Muscle of leg (tissue), 11 donors: Measurements from ENCODE around the gene LSP1. TPM values are rescaled to one million over a fixed set of nuclear protein-coding genes. Genes with fewer than 3 reads are reported as not detected.

Experiments used
- DNase-seq: peaks from one replicate; pipeline ENCODE4 v3.0.0; 2013
- H3K27ac ChIP-seq: one replicate; pipeline ENCODE4 v1.5.1; 2013; ENCODE audit warnings: mild to moderate bottlenecking, low read length, control low read depth
- H3K27me3 ChIP-seq: one replicate; pipeline ENCODE4 v1.6.1; 2013; ENCODE audit warnings: low read length; ENCODE audit not compliant: control insufficient read depth, insufficient read depth
- H3K36me3 ChIP-seq: one replicate; pipeline ENCODE4 v1.6.1; 2013; ENCODE audit warnings: low read length; ENCODE audit not compliant: control insufficient read depth, insufficient read depth
- H3K4me1 ChIP-seq: one replicate; pipeline ENCODE4 v1.6.1; 2013; ENCODE audit warnings: low read length; ENCODE audit not compliant: control insufficient read depth, insufficient read depth
- H3K4me3 ChIP-seq: one replicate; pipeline ENCODE4 v1.5.1; 2013; ENCODE audit warnings: low read length, control low read depth
- H3K9me3 ChIP-seq: replicated peaks from 2 replicates; pipeline ENCODE4 v1.6.1; 2013; ENCODE audit warnings: low read depth, low read length; ENCODE audit not compliant: control insufficient read depth
- WGBS: methylation state at CpG from one replicate; pipeline ENCODE4 v1.1.5; 2013; ENCODE audit warnings: missing lambda C conversion rate; ENCODE audit not compliant: insufficient coverage; 5-methylcytosine and 5-hydroxymethylcytosine counted together
- polyA plus RNA-seq, 8 donors: library from polyadenylated mRNA; unstranded; fragments of 120-200 nt; gene quantifications; one replicate each; pipeline versions ENCODE4 v1.2.1 to v1.2.3, GENCODE V29; 2013; ENCODE audit warnings: inconsistent platforms in 1 of 8, low replicate concordance in 1 of 8; ENCODE audit not compliant: insufficient read length in 8 of 8, insufficient read depth in 1 of 8
- total RNA-seq: library from RNA; stranded (reverse); fragments of 120-200 nt; gene quantifications from one replicate; pipeline ENCODE4 v1.2.4, GENCODE V29; 2013

Gene LSP1
- total and polyA plus RNA-seq, 9 donors, result 18.2 to 61.1 (median 42.1) TPM

- Histone ChIP-seq H3K9me3 (no peaks in the 10 kb centered on the region), H3K27ac (peak overlapping the region; percentile 71), H3K27me3 (no peaks in the 10 kb centered on the region), H3K36me3 (peaks cover 12% of the 10 kb centered on the region), H3K4me1 (peaks cover 94% of the 10 kb centered on the region), H3K4me3 (peak overlapping the region; percentile 46)
- DNase-seq, result no peak
- WGBS, result 73% methylated on average over 17 of the region's 19 CpGs
Observed at GRCh38 chr11:1841511-1842148, 11.3 kb upstream of the LSP1 start.

DNA sequence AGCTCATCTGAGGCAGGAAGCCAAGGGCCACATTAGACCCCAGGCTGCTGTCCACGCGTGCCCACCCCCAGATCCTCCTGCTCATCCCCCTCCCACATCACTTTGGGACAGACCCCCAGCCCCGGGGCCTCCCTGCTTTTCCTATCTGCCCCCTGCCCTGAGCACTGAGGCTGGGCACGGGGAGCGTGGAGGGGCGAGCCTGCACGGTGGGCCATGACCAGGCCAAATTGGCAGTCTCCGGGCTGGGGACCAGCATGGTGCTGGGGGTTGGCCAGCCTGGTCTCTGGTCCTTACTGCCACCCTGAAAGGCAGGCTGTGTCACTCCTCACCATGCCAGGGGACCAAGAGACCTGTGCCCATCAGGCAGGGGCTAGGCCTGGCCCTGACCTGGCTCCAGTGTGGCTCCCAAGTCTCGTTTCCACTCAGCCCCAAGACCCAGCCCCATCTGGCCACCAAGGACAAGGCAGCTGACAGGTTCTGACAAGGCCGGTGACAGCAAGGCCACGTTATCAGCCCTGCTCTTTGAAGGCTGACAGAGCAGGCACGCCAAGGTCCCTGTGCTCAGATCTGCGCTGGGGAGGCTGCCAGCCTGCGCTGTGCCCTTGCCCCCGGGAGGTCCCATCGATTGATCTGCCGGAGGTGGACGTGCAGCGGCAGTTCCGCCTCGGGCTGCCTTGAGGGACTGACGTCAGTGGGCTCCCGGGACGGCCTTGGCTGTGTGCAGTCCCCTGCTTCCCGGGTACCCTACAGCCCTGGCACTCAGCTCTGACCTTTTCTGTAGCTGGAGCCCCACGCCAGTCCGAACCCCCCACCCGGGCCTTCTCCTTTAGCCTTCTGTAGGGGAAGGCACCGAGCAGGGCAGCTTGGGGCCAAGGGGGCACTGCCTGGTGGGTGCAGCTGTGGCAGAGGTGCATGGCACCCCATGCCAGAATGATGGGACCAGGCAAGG is 10.5 kb upstream of the LSP1 start:
- Histone ChIP-seq H3K4me1 (peaks cover 94% of the 10 kb centered on the region), H3K27ac (peak overlapping the region; percentile 71), H3K9me3 (no peaks in the 10 kb centered on the region), H3K4me3 (peak overlapping the region; percentile 46), H3K36me3 (peaks cover 12% of the 10 kb centered on the region), H3K27me3 (no peaks in the 10 kb centered on the region)
- WGBS, result 85% methylated on average over 26 of the region's 29 CpGs
- DNase-seq, result no peak

DNA sequence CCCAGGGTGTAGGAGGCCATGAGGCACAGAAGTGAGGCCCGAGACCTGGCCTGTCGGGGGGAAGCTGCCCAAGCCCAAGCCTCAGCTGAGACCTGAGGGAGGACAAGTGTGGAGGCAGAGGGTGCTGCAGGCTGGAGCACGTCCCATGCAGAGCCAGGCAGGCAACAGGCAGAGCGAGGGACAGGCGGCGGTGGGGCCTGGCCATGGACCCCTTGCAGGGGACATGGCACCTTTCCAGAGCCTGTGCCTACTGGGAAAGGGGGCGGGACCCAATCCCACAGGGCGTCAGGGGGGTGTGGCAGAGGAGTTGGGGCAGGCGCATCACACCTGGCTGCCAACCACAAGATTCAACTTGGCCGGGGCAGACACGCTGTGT is 9.8 kb upstream of the LSP1 start:
- H3K36me3 ChIP-seq, result peaks cover 12% of the 10 kb centered on the region
- peaks cover 94% of the 10 kb centered on the region for H3K4me1 ChIP-seq
- no peak for DNase-seq
- H3K9me3 ChIP-seq, result no peaks in the 10 kb centered on the region
- WGBS, result 90% methylated on average over 6 of the region's 11 CpGs
- peak overlapping the region; percentile 71 for H3K27ac ChIP-seq
- H3K4me3 ChIP-seq, result no peak overlapping the region
- no peaks in the 10 kb centered on the region for H3K27me3 ChIP-seq

GRCh38 chr11:1843796-1844195 is 9.1 kb upstream of the LSP1 start:
- peaks cover 94% of the 10 kb centered on the region for H3K4me1 ChIP-seq
- peaks cover 12% of the 10 kb centered on the region for H3K36me3 ChIP-seq
- no peak for DNase-seq
- no peaks in the 10 kb centered on the region for H3K9me3 ChIP-seq
- peak overlapping the region; percentile 71 for H3K27ac ChIP-seq
- no peak overlapping the region for H3K4me3 ChIP-seq
- WGBS, result 65% methylated on average over 8 of the region's 8 CpGs
- H3K27me3 ChIP-seq, result no peaks in the 10 kb centered on the region

DNA sequence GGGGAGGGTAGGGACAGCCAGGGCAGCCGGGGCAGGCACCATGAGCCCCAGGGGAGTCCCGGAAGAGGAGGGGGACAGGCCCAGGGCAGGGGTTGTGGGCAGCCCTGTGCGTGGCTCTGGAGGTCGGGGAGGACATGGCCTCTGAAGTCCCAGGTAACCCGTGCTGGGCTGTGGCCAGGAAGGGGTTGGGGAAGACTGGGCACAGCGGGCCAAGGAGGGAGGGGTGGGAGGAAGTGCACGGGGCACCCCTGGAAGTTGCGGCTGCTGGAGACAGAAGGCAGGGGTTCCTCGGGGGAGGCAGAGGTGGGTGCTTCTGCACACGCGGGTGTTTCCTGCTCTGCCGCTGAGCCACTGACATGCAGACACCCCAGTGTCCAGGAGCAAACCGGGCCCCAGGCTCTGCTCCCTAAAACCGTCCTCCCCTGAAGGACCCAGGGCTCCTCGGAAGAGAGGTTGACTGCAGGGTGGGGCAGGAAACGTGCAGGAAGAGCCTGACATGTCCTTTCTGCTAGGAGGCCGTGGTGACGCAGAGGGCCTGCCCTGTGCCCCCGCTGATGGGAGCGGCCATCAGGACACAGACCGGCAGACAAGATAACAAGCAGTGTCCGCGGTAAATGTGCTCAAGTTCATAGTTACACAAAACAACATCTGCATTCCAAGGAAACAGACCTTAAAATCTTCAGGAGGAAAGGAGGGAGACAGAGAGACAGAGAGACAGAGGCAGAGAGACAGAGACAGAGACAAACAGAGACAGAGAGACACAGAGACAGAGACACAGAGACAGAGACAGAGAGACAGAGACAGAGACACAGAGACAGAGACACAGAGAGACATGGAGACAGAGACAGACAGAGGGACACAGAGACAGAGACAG is 8.4 kb upstream of the LSP1 start:
- DNase-seq, result peak; percentile 64
- Histone ChIP-seq H3K36me3 (peaks cover 12% of the 10 kb centered on the region), H3K27me3 (no peaks in the 10 kb centered on the region), H3K4me1 (peaks cover 90% of the 10 kb centered on the region), H3K9me3 (no peaks in the 10 kb centered on the region), H3K4me3 (no peak overlapping the region), H3K27ac (peak overlapping the region; percentile 71)
- WGBS, result 42% methylated on average over 16 of the region's 23 CpGs

- DNase-seq, result no peak
- Histone ChIP-seq H3K4me1 (peaks cover 84% of the 10 kb centered on the region), H3K4me3 (no peak overlapping the region), H3K27ac (peak overlapping the region; percentile 71), H3K27me3 (no peaks in the 10 kb centered on the region), H3K36me3 (peaks cover 12% of the 10 kb centered on the region), H3K9me3 (no peaks in the 10 kb centered on the region)
- WGBS, result 62% methylated on average over 1 of the region's 1 CpG
Observed at GRCh38 chr11:1845095-1845429, 7.8 kb upstream of the LSP1 start.

DNA sequence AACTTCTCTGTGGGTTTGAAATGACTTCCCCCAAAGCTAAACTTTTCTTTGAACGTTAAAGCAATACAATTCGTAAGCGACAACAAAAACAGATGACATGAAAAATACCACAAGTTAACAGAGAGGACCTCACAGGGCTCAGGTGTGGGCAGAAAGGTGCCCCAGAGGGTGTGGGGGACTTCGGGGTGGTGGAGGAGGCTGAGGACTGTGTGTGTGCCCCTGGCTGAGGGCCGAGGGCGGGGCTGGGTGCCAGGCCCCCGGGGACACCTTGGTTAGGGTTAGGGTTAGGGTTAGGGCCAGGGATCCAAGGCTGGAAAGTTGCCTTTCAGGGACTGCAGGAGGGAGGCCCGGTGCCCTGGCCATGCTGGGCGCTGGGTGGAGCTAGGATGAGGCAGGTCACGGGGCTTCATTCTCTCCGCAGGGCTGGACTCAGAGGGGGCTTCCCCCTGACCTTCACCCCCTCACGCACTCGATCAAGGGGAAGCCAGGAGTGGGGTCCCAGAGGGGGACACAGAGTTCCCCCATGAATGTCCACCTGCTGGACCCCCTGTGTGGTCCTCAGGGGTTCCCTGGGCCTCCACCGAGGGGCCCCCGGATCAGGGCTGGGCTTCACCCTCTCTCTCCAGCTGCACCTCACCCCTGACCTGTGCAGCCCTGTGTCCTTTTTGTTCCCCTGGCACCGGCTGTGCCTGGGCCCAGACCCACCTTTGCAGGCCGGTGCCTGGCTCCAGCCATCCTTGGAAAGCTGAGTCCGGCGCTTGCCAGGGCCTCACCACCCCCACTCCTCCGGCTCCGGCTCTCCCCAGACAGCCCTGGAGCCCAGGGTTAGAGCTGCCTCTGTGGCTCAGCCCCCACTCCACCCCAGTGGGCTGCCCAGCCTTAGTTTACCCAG is 7.1 kb upstream of the LSP1 start:
- 66% methylated on average over 16 of the region's 21 CpGs for WGBS
- Histone ChIP-seq H3K27me3 (no peaks in the 10 kb centered on the region), H3K27ac (no peak overlapping the region), H3K9me3 (no peaks in the 10 kb centered on the region), H3K36me3 (peaks cover 12% of the 10 kb centered on the region), H3K4me3 (no peak overlapping the region), H3K4me1 (peaks cover 79% of the 10 kb centered on the region)
- DNase-seq, result no peak

DNA sequence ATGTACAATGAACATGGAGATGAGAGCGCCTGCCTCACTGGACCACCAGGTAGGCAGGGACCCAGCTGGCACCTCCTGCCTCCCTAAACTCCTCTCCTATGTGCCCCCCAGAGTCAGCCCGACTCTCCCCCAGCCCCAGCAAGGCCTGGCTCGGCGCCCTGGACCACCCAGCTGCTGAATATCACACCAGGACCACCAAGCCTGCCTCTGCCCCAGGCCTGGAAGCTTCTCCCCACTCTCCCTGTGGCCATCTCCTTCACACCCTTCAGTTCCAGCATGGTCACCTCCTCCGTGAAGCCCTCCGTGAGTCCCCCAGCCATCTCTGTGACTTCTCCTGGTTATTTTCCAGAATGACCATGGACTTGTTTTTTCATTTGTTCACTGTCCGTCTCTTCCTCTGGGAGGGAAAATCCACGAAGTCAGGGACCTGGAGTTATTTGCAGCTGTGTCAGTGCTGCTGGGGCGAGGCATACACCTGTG is 6.4 kb upstream of the LSP1 start:
- Histone ChIP-seq H3K4me1 (peaks cover 72% of the 10 kb centered on the region), H3K9me3 (no peaks in the 10 kb centered on the region), H3K4me3 (no peak overlapping the region), H3K27ac (no peak overlapping the region), H3K36me3 (peaks cover 6% of the 10 kb centered on the region), H3K27me3 (no peaks in the 10 kb centered on the region)
- no peak for DNase-seq
- 74% methylated on average over 9 of the region's 9 CpGs for WGBS

- Histone ChIP-seq H3K9me3 (no peaks in the 10 kb centered on the region), H3K27me3 (no peaks in the 10 kb centered on the region), H3K27ac (no peak overlapping the region), H3K4me3 (no peak overlapping the region), H3K36me3 (no peaks in the 10 kb centered on the region), H3K4me1 (peaks cover 68% of the 10 kb centered on the region)
- DNase-seq, result no peak
- 81% methylated on average over 33 of the region's 34 CpGs for WGBS
Observed at GRCh38 chr11:1847006-1847735, 5.7 kb upstream of the LSP1 start.
